Naive thymus-derived CD4-positive, alpha-beta T cell (primary cell): ENCODE results near the gene OR9Q1. TPM values are rescaled to one million over a fixed set of nuclear protein-coding genes. Genes with fewer than 3 reads are reported as not detected.
A peak's percentile ranks its signal among the peaks of the same experiment; 100 is the strongest.

ENCODE experiments used
- ATAC-seq: fragments of 150-1000 bp; cut with Tn5 transposase; 2 replicates; pipeline ENCODE4 v1.10.0; 2021; ENCODE audit warnings: mild to moderate bottlenecking, moderate library complexity
- CTCF ChIA-PET: fragments of 350-600 bp; sonication (Branson Sonifier 250); formaldehyde crosslinking; loops from one replicate; lab custom pipeline; 2021; ENCODE audit warnings: antibody characterized with exemption; lab: Charles Lee
- POLR2A ChIA-PET: fragments of 350-600 bp; sonication (Branson Sonifier 250); formaldehyde crosslinking; loops from one replicate; lab custom pipeline; 2021; ENCODE audit warnings: antibody characterized with exemption, inconsistent platforms; lab: Charles Lee
- DNase-seq, 9 donors: peaks; one replicate each; pipeline versions ENCODE4 v3.0.0 to v3.0.0-alpha.2; 2020 to 2022; ENCODE audit warnings: mixed read lengths in 1 of 9
- H3K27ac ChIP-seq: one replicate; pipeline ENCODE4 v1.7.0; 2013; ENCODE audit warnings: mild to moderate bottlenecking, low read depth, low read length, moderate library complexity
- H3K27me3 ChIP-seq, 2 donors: one replicate each; pipeline ENCODE4 v1.7.0; 2013; ENCODE audit warnings: low read length in 2 of 2, mild to moderate bottlenecking in 2 of 2, moderate library complexity in 2 of 2; ENCODE audit not compliant: control insufficient read depth in 2 of 2, insufficient read depth in 2 of 2
- H3K36me3 ChIP-seq, 3 experiments: 1 replicate in 2 of 3; 2 replicates in 1 of 3; pipeline ENCODE4 v1.7.0; 2013; ENCODE audit warnings: low read length in 3 of 3, mild to moderate bottlenecking in 3 of 3, moderate library complexity in 1 of 3; ENCODE audit not compliant: insufficient read depth in 3 of 3, control insufficient read depth in 2 of 3
- H3K4me1 ChIP-seq, 2 donors: one replicate each; pipeline ENCODE4 v1.7.0; 2013; ENCODE audit warnings: low read length in 2 of 2, mild to moderate bottlenecking in 2 of 2, moderate library complexity in 1 of 2; ENCODE audit not compliant: control insufficient read depth in 2 of 2, insufficient read depth in 2 of 2
- H3K4me3 ChIP-seq: 2 replicates; pipeline ENCODE4 v1.7.0; 2013; ENCODE audit warnings: mild to moderate bottlenecking, low read length
- H3K9me3 ChIP-seq, 3 experiments: 1 replicate in 2 of 3; 2 replicates in 1 of 3; pipeline ENCODE4 v1.7.0; 2013; ENCODE audit warnings: low read length in 3 of 3; ENCODE audit not compliant: control insufficient read depth in 2 of 3
- H3K27ac Mint-ChIP-seq, 9 donors: one replicate each; pipeline ENCODE4 v1.8.0; 2020 to 2022; ENCODE audit warnings: mixed read lengths in 9 of 9, mild to moderate bottlenecking in 8 of 9, moderate library complexity in 5 of 9, inconsistent platforms in 2 of 9
- H3K27me3 Mint-ChIP-seq, 5 donors: one replicate each; pipeline ENCODE4 v1.8.0; 2021 to 2022; ENCODE audit warnings: mixed read lengths in 5 of 5, mild to moderate bottlenecking in 1 of 5
- H3K36me3 Mint-ChIP-seq, 5 donors: one replicate each; pipeline ENCODE4 v1.8.0; 2020 to 2022; ENCODE audit warnings: mixed read lengths in 5 of 5, mild to moderate bottlenecking in 3 of 5, inconsistent platforms in 1 of 5
- H3K4me1 Mint-ChIP-seq, 7 donors: one replicate each; pipeline ENCODE4 v1.8.0; 2020 to 2022; ENCODE audit warnings: mixed read lengths in 7 of 7, mild to moderate bottlenecking in 3 of 7, inconsistent platforms in 1 of 7
- H3K4me3 Mint-ChIP-seq, 10 donors: one replicate each; pipeline ENCODE4 v1.8.0; 2020 to 2022; ENCODE audit warnings: mild to moderate bottlenecking in 10 of 10, mixed read lengths in 10 of 10, moderate library complexity in 6 of 10, inconsistent platforms in 2 of 10
- H3K9me3 Mint-ChIP-seq, 11 donors: one replicate each; pipeline ENCODE4 v1.8.0; 2020 to 2022; ENCODE audit warnings: mixed read lengths in 11 of 11, mild to moderate bottlenecking in 4 of 11, inconsistent platforms in 1 of 11, moderate library complexity in 1 of 11
- intact Hi-C, 2 donors: fragments of 100-400 bp; cut with micrococcal nuclease; formaldehyde crosslinking; loops; one replicate each; pipeline ENCODE4 v1.15.1; 2023
- polyA plus RNA-seq, 2 donors: library from polyadenylated mRNA; unstranded; fragments of 300-500 nt; fragmentation: Illumina TruSeq; gene quantifications; one replicate each; pipeline ENCODE4 v1.2.3, GENCODE V29; 2021
- total RNA-seq, 6 experiments: library from RNA in 5 of 6; stranded (reverse) in 5 of 6; gene quantifications; 1 replicate in 5 of 6; 2 replicates in 1 of 6; pipeline ENCODE4 v1.2.3 and lab custom pipeline; 2021 to 2026

OR9Q1 gene
- total and polyA plus RNA-seq, 7 experiments from 2014 or later: not detected

DNA sequence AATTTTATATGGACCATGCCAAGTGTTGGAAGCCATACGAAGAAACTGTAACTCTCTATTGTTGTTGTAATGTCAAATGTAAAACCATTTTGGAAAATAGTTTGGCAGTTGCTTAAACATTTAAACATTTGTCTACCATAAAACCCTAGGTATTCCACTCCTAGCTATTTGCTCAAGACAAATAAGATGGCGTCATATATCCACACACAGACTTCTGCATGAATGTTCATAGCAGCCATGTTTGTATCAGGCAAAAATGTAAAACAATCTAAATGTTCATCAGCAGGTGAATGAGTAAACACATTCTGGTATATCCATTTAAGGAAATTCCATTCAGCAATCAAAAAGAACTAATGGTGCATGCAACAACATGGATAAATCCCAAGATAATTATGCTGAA lies 73.8 kb downstream of the OR9Q1 start:
- Histone ChIP-seq H3K4me3 (no peak overlapping the region), H3K36me3 (no peaks in the 10 kb centered on the region), H3K4me1 (no peaks in the 10 kb centered on the region), H3K27ac (no peak overlapping the region), H3K27me3 (no peaks in the 10 kb centered on the region), H3K9me3 (no peaks in the 10 kb centered on the region)
- H3K9me3 Mint-ChIP-seq: peaks cover 4 to 24% (median 9%) of the 10 kb centered on the region in 11 donors
- CTCF ChIA-PET: no interaction called here
- H3K27me3 Mint-ChIP-seq: peaks cover 0 to 12% (median 4%) of the 10 kb centered on the region in 5 donors
- H3K36me3 Mint-ChIP-seq: peaks cover 0 to 7% (median 0%) of the 10 kb centered on the region in 5 donors
- no peak for DNase-seq
- no peak overlapping the region for H3K27ac Mint-ChIP-seq
- intact Hi-C loops: no loop called here
- H3K4me1 Mint-ChIP-seq: no peaks in the 10 kb centered on the region
- POLR2A ChIA-PET: no interaction called here
- H3K4me3 Mint-ChIP-seq: no peak overlapping the region
- no peak for ATAC-seq

DNA sequence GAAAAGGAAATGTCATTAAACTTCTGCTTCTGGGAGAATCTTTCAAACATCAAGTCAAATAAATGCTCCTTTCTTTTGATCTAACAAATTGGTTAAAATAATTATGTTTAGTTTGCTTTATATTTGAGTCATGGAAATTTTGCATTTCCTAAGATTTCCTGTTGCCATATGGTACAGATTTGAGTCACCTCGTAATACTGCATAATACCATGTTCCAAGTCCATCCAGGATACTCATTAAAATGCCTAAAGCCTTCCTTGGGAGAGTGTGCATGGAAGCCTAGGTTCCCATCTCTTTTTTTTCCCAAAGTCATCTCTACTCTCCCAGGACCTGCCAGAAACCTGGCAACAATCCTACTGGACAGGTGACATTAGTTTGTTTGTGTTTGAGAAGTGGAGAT lies 97.4 kb downstream of the OR9Q1 start:
- ChIA-PET POLR2A (no interaction called here), CTCF (no interaction called here)
- Histone ChIP-seq H3K27ac (no peak overlapping the region), H3K36me3 (no peaks in the 10 kb centered on the region), H3K27me3 (no peaks in the 10 kb centered on the region), H3K4me1 (no peaks in the 10 kb centered on the region), H3K9me3 (no peaks in the 10 kb centered on the region), H3K4me3 (no peak overlapping the region)
- intact Hi-C loops: no loop called here
- Mint-ChIP-seq H3K36me3 (no peaks in the 10 kb centered on the region), H3K4me1 (no peaks in the 10 kb centered on the region), H3K27ac (no peak overlapping the region), H3K4me3 (no peak overlapping the region), H3K27me3 (peaks cover 0 to 48% (median 21%) of the 10 kb centered on the region in 5 donors), H3K9me3 (peaks cover 0 to 5% (median 0%) of the 10 kb centered on the region in 11 donors)
- ATAC-seq (no peak), DNase-seq (no peak)

DNA sequence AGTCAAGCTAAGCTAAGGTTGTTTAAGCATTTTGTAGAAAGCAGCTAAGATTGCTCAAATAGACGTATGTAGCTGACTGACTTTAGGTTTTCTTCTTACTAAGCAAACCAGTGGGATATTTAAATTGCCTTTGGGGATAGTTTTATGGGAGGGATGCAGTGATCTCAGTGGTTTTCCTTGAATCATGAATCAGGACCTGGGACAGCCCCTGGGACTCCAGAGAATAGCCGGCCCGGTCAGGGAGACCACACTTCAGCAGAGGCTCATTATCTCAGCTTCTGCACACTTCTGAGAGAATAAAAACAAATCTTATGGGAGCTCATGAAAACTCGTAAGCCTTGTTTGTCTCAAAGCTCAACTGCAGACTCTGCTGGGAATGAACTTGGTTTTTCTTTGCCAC lies 101.8 kb downstream of the OR9Q1 start, which contains the start of gene OR9I1:
OR9I1 (minus strand) TSS at position 62 of the 400 bp plus-strand sequence. CDS start 6,086 bp downstream, outside the sequence.
- ATAC-seq: no peak
- intact Hi-C loops: no loop called here
- H3K4me1 ChIP-seq: no peaks in the 10 kb centered on the region
- H3K9me3 ChIP-seq: no peaks in the 10 kb centered on the region
- no peaks in the 10 kb centered on the region for H3K36me3 Mint-ChIP-seq
- no peak for DNase-seq
- H3K27me3 ChIP-seq: no peaks in the 10 kb centered on the region
- no peak within 1 kb of the TSS for H3K4me3 Mint-ChIP-seq
- H3K9me3 Mint-ChIP-seq: peaks cover 0 to 2% (median 0%) of the 10 kb centered on the region in 11 donors
- POLR2A ChIA-PET: no interaction called here
- H3K36me3 ChIP-seq: no peaks in the 10 kb centered on the region
- no peak within 1 kb of the TSS for H3K4me3 ChIP-seq
- no peak within 1 kb of the TSS for H3K27ac ChIP-seq
- H3K4me1 Mint-ChIP-seq: no peaks in the 10 kb centered on the region
- peaks cover 0 to 22% (median 19%) of the 10 kb centered on the region in 5 donors for H3K27me3 Mint-ChIP-seq
- CTCF ChIA-PET: no interaction called here
- H3K27ac Mint-ChIP-seq: no peak within 1 kb of the TSS

DNA sequence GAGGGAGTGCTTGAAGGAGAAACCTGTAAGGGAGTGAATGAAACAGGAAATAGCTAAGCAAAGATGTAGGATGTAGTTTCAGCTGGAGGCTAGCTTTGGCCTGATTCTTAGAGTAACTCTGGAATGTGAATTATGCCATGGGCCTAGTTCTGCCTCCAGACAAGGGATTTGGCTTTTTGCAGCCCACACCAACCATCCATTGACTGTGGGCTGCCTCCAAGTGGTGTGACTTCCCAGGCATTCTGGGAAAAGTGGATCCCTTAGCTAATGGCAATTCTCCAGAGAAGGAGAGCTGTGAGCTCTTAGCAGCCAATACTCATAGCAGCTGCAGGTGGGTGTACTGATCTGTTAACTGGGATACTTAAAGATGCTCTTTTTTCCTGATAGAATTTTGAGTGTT lies 103.7 kb downstream of the OR9Q1 start:
- ATAC-seq: no peak
- Mint-ChIP-seq H3K9me3 (peaks cover 0 to 2% (median 0%) of the 10 kb centered on the region in 11 donors), H3K27ac (peak overlapping the region in 1 of 9 donors; percentile 31), H3K27me3 (peaks cover 0 to 19% (median 10%) of the 10 kb centered on the region in 5 donors), H3K4me3 (no peak overlapping the region), H3K4me1 (no peaks in the 10 kb centered on the region), H3K36me3 (no peaks in the 10 kb centered on the region)
- Histone ChIP-seq H3K36me3 (no peaks in the 10 kb centered on the region), H3K27ac (no peak overlapping the region), H3K9me3 (no peaks in the 10 kb centered on the region), H3K4me3 (no peak overlapping the region), H3K4me1 (no peaks in the 10 kb centered on the region), H3K27me3 (no peaks in the 10 kb centered on the region)
- CTCF ChIA-PET: no interaction called here
- POLR2A ChIA-PET: no interaction called here
- intact Hi-C loops: no loop called here
- DNase-seq: no peak

DNA sequence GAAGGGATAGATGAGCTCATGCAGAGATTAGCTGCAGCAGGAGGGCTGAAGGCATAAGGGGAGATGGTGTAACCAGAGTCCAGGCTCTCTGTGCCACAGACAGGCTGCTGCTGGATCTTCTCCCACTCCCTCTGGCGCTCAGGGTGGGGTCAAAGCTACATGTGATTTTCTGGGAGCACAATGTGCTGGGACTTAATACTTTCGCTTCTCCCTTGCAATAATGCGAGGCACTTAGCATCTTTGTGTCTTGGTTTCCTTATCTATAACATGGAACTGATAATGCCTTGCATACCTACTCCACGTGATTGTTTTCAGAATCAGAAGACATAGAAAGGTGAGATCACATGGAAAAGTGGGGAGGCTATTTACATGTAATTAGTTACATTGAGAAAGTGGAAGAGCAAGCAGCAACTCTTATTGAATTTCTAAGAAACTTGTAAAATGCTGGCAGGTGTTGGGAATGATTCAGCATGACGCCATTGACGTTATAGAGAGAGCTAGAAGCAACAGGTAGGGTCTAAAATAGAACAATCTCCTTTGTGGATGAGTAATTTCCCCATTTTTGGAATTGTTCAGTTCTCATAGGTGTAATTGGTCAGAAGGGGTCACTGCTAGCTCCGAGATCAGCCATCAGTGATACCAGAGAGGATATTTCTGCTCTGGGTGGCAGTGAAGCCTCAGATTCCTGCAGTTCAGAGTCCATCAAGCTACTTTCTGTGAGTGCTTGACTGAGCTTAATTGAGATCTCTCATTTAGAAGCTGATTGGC lies 109.8 kb downstream of the OR9Q1 start:
- Mint-ChIP-seq H3K27me3 (peaks cover 0 to 11% (median 3%) of the 10 kb centered on the region in 5 donors), H3K36me3 (no peaks in the 10 kb centered on the region), H3K4me3 (no peak overlapping the region), H3K9me3 (peaks cover 0 to 2% (median 0%) of the 10 kb centered on the region in 11 donors), H3K4me1 (no peaks in the 10 kb centered on the region), H3K27ac (no peak overlapping the region)
- H3K4me3 ChIP-seq: no peak overlapping the region
- H3K4me1 ChIP-seq: no peaks in the 10 kb centered on the region
- ChIA-PET CTCF (interaction anchor here (0.6 kb wide), 1 partner anchor 360 kb away, joined by 3 read pairs; no protein-coding TSS in a partner anchor), POLR2A (no interaction called here)
- no peaks in the 10 kb centered on the region for H3K27me3 ChIP-seq
- intact Hi-C loops: loop anchor here in 1 of 2 donors (10.0 kb wide), 1 partner anchor 391 kb away; no protein-coding TSS in a partner anchor
- H3K9me3 ChIP-seq: no peaks in the 10 kb centered on the region
- ATAC-seq: no peak
- no peak overlapping the region for H3K27ac ChIP-seq
- H3K36me3 ChIP-seq: no peaks in the 10 kb centered on the region
- no peak for DNase-seq

DNA sequence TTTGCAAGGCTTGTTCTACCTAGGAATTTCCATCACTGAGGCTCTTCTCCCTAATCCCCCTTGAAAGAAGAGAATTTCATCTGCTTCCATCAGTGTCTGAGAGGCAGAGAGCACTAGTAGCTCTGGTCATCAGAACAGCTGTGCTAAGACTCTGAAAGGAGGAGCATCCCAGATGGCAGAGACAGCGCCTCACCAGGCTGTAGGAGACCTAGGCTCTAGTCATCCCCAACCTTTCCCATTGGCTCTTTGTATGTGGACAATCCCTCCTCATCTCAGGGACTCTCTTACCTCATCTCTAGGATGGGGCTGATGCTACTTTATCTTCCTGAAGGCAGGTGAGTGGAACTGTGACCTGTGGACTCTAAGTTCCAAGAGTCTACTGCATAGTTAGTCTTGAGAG lies 110.5 kb downstream of the OR9Q1 start:
- Histone ChIP-seq H3K27ac (no peak overlapping the region), H3K36me3 (no peaks in the 10 kb centered on the region), H3K9me3 (no peaks in the 10 kb centered on the region), H3K27me3 (no peaks in the 10 kb centered on the region), H3K4me3 (no peak overlapping the region), H3K4me1 (no peaks in the 10 kb centered on the region)
- no peaks in the 10 kb centered on the region for H3K4me1 Mint-ChIP-seq
- CTCF ChIA-PET: no interaction called here
- intact Hi-C loops: loop anchor here in 1 of 2 donors (10.0 kb wide), 1 partner anchor 391 kb away; no protein-coding TSS in a partner anchor
- no peak overlapping the region for H3K27ac Mint-ChIP-seq
- DNase-seq: no peak
- peaks cover 0 to 8% (median 4%) of the 10 kb centered on the region in 5 donors for H3K27me3 Mint-ChIP-seq
- H3K9me3 Mint-ChIP-seq: peaks cover 0 to 3% (median 0%) of the 10 kb centered on the region in 11 donors
- H3K4me3 Mint-ChIP-seq: no peak overlapping the region
- POLR2A ChIA-PET: no interaction called here
- ATAC-seq: no peak
- H3K36me3 Mint-ChIP-seq: no peaks in the 10 kb centered on the region
